Measurements from ENCODE around the gene SPEM1.
A peak's percentile ranks its signal among the peaks of the same experiment; 100 is the strongest.

Gene SPEM1

DNA sequence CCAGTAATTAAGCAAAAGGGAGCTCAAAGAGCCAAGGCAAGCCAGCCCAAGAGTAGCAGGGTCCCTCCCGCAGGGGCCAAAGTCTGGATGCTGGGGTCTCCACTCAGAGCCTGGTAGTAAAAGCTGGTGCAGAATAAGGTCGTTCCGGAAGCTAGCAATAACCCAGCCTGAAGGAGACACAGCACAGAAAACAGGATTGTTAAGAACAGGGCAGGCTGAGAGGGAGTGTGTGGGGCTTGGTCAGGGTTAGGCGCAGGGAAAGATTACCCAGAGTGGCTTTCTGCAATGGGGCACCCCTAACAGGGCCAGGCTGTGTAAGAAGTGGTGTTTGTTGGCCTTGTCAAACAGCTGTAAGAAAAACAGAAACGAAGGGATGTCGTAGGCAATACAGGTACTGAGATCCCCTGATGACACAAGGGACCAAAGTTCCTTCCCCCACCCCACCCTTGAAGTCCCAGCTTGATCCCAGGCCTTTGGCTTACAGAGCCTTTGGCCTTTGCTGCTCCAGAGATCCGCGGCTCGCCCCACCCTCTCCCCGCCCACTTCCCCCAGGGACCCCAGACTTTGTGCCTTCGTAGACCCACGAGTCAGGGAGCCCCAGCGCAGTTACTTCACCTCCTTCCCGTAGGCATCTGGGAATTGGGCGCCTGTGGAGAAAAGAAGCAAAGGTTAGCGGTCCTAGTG lies 16.9 kb upstream of the SPEM1 start:
- no peak for DNase-seq

GRCh38 chr17:7403727-7403976 lies 16.5 kb upstream of the SPEM1 start:
- DNase-seq, result no peak

GRCh38 chr17:7403977-7404736 lies 16.0 kb upstream of the SPEM1 start, which contains the start of gene TMEM256:
TSS of gene TMEM256 (minus strand) at chr17:7404097. CDS start at chr17:7404084, 13 bp downstream.
- DNase-seq, result peak; percentile 96 to 97

DNA sequence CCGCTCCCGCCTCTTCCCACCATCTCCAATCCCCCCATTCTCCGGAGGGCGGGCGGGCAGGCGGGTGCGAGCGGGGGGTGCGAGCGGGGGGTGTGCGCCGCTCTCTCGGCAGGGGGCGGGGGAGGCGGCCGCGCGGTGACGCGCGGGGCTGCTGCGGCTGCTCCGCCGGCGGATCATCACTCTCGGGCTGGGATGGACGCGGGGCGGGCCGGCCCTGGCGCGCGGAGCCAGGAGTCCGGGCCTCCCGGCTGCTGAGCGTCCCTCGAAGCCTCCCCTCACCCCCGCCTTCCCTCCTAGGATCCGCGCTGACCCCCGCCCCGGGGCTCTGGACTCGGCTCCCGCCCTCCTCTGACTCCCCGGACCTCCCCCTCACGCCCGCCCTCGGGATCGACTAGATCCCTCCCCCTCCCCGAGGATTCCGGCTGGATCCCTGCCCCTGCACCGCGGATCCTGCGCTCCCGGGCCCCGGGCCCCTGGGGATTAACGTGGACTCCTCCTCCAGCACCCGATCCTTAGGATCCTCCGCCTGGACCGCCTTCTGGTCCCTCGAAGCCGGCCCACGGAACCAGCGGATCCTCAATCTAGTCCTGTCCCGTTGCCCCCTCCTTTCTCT lies 15.3 kb upstream of the SPEM1 start:
- DNase-seq, result peak; percentile 56 to 63

DNA sequence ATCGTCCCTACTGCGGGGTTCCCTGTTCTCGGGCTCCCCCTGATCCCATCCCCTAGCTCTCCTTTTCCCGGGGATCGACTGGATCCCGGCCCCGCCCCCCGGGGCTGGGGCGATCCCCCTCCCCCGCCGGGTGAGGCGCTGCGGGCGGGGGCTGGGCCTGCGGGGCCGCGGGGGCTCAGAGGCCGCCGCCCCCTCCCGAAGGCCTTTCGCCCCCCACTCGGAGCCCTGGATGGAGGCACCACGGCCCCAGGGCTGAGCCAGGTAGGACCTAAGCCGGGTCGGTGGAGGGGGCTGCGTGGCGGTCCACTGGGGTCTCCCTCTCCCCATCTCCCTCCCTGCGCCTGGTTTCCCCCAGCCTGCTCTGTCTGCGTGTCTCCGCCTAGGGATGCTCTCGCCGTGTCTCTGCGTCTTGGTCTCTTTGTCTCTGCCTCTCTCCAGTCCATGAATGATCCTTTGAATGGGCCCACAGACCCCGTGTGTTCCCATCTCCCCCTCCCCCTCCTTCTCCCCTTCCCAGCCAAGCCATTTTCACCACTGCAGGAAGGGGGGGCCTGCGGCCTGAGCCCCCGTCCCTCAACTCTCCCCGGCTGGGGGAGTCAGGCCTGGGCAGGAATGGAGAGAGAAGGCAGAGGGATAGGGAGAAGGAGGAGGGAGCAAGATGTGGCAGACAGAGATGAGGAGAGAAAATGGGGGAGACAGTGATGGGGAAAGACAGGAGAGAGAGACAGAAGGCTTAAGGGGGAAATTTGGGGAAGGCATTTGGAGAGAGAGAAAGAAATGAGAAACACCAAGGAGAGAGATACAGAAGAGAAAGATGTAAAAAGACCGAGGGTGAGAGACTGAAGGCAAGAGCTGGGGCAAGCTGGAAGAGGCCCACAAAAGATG lies 14.5 kb upstream of the SPEM1 start:
- no peak for DNase-seq

GRCh38 chr17:7406235-7406825 lies 13.8 kb upstream of the SPEM1 start:
- no peak for DNase-seq

DNA sequence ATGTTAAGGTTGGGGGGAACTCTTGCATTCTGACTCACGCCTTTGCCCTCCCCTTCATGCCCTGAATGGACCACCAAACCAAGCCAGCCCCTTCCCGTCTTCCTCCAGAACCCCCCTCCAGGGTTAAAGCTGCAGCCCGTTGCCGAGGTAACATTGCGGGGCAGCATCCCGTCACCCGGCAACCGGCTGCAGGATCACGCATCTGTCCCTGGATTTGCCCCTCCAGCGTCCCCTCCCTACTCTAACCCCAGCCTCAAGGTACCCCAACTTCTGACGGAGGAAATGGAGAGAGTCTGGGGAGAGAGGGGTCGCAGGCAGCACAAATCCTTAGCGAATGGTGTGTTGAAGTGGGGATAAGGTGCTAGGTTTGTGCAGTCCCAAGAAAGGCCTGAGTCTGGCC lies 13.0 kb upstream of the SPEM1 start:
- no peak for DNase-seq

GRCh38 chr17:7407485-7408251 lies 12.5 kb upstream of the SPEM1 start, which contains the start of gene NLGN2:
TSS of gene NLGN2 (plus strand) at chr17:7407845. CDS start at chr17:7408256, 411 bp downstream.
- DNase-seq, result no peak

DNA sequence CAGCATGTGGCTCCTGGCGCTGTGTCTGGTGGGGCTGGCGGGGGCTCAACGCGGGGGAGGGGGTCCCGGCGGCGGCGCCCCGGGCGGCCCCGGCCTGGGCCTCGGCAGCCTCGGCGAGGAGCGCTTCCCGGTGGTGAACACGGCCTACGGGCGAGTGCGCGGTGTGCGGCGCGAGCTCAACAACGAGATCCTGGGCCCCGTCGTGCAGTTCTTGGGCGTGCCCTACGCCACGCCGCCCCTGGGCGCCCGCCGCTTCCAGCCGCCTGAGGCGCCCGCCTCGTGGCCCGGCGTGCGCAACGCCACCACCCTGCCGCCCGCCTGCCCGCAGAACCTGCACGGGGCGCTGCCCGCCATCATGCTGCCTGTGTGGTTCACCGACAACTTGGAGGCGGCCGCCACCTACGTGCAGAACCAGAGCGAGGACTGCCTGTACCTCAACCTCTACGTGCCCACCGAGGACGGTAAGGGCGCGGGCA lies 11.8 kb upstream of the SPEM1 start:
- no peak for DNase-seq

DNA sequence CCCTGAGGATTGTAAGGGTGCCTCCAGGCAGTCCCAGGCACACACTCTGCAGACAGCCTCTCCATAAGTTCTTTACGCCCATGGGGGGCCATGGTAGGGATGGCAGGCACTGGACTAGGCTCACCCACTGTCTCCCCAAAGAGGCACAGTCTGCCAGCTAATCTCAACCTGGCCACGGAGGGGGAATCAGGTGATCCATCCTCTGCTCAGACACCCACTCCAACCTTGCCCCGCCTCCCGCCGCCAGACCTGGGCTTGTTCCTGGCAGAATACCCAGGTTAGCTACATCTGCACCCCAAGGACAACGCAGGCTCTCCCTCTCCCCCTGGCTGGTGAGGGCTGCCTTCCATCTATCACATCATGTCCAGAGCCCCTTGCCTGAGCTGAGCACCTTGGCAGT lies 11.3 kb upstream of the SPEM1 start:
- DNase-seq, result no peak

DNA sequence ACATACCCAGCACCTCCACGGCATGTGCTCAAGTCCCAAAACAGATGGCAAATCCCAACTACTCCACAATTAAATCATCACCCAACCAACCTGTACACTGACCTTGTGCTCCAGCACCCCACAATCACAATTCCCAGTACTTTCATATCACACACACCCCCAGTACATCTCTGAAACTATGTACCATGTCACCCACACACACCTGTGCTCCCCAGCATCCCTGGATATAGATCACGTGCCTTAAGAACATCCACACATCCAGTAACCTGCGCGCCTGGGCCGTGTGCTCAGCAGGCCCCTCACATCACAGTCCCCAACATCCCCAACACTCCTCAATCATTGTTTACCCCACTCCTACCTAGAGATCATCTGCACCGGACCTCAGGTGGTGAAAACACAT lies 10.4 kb upstream of the SPEM1 start:
- no peak for DNase-seq

DNA sequence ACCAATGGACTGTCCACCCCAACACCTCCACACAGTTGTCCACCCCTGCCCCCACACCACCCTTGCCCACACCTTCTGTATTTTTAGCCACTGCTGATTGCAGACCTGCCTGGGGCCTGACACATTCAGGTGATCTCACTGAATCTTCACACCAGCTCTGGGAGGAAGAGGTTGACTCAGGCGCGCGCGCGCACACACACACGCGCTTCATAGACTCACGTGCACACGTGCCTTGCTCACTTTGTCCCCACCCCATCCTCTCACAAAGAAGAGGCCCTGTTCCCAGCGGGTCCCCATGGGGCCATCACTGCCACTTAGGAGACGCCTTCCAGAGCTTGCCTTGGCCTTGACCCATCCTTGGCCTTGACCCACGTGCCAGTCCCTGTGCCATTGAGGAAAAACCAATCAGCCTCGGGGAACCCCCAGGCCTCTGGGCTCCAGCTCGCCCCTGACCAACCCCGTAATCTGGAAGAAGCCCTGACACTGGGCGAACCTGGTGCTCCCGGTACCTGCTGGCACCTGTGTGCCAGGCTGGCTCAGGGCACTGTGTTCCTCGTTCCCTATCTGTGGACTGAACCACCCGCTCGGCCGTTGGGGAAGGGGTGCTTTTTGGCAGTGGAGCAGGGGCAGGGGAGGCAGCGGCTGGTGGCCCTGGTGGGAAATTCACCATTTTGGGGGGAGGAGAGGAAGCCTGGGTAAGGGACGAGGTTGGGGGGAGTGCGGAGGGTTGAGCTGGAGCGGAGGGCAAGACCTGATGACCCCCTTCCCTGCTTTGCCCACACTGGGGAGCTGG lies 9.3 kb upstream of the SPEM1 start:
- DNase-seq, result no peak

- no peak for DNase-seq
These were observed 8.7 kb upstream of the SPEM1 start for GRCh38 chr17:7411427-7411750.

DNA sequence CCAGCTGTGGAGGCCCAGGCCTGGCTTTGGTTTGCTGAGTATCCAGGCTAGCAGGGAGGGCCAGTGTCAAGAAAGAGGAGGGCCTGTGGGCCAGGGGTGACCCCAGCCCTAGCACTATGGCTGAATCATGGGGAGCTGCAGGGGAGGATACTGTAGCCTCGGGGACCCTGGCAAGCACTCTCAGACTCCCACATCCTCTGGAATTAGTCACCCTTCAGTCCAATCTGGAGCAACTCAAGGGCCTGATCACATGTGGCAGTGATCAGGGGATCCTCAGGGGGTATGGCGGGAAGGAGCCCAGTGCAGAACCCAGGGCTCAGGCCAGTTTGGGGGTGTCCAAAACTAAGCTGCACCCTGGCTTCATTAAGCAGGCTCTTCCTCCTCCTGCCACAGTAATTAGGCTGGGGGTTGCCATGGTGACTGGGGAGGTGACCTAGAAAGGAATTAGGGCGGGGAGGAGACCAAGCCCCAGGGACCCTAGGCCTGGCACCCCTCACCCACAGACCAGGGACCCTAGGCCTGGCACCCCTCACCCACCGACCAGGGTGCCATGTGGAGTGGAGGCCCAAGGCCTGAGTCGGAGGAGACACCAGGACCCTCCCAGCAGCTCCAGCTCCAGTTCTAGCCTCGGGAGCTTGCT lies 6.7 kb upstream of the SPEM1 start:
- DNase-seq, result no peak

GRCh38 chr17:7414837-7415236 lies 5.3 kb upstream of the SPEM1 start:
- no peak for DNase-seq

GRCh38 chr17:7415784-7416183 lies 4.3 kb upstream of the SPEM1 start:
- no peak for DNase-seq

GRCh38 chr17:7416323-7416722 lies 3.8 kb upstream of the SPEM1 start:
- no peak for DNase-seq

- no peak for DNase-seq
These were observed 3.0 kb upstream of the SPEM1 start for GRCh38 chr17:7417056-7417655.

DNA sequence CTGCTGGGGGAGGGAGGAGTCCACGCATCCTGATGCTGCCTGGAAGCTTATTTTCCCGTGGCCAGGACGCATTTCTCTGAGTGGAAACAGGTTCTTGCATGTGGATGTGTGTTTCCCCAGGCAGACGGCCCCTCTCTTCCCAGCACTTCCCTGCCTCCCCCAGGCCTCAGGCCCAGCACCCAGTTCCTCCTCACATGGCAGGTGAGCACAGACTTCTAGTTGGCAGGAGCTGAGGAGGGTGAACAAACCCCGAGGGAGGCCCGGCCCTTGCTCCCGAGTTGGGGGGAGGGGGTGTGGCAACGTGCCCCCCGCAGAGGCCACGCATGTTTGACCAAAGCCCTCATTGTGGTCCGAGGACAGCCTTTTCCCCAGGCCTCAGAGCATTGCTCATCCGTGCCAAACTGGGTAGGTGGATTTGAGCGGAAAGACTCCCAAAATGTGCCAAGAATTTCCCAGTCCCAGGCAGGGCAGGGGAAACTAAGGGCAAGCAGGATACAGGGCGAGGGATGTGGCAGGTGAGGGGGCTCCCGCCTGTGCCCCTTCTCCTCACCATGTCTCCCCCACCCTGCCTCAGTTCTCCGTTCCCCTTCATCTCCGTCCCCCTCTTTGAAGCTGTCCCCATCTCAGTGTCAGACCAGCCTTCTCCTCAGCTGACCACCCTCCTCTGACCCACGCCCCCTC lies 1.5 kb upstream of the SPEM1 start:
- DNase-seq, result no peak

DNA sequence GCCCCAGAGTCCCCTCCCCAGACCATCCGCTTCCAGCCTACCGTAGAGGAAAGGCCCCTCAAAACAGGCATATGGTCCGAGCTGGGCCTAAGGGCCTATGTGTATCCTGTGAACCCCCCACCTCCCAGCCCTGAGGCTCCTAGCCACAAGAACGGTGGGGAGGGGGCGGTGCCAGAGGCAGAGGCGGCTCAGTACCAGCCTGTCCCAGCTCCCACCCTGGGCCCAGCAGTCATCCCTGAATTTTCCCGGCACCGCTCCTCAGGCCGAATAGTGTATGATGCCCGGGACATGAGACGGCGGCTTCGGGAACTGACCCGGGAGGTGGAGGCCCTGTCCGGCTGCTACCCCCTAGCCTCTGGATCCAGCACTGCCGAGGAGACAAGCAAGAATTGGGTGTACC lies 1.1 kb downstream of the SPEM1 start:
- DNase-seq, result no peak
